Neural crest cell (in vitro differentiated cells): ENCODE measurements around the gene NSDHL. TPM values are rescaled to one million over a fixed set of nuclear protein-coding genes. Genes with fewer than 3 reads are reported as not detected.
A peak's percentile ranks its signal among the peaks of the same experiment; 100 is the strongest.
"Not testable (repeated sequence)": the region's sequence is repeated elsewhere in the genome, so short reads cannot be mapped to it uniquely, and the experiment has no call there.

ENCODE experiments used
- DNase-seq: peaks from one replicate; pipeline ENCODE4 v3.0.0; 2021; ENCODE audit warnings: low read depth, mixed read lengths, low spot score
- H3K27ac Mint-ChIP-seq: one replicate; pipeline ENCODE4 v1.8.0; 2021; ENCODE audit warnings: mild to moderate bottlenecking, mixed read lengths; ENCODE audit not compliant: unreplicated experiment
- H3K27me3 Mint-ChIP-seq: 2 replicates; pipeline ENCODE4 v1.8.0; 2021; ENCODE audit warnings: low read depth, mild to moderate bottlenecking, mixed read lengths
- H3K36me3 Mint-ChIP-seq: 2 replicates; pipeline ENCODE4 v1.8.0; 2021; ENCODE audit warnings: low read depth, mild to moderate bottlenecking, mixed read lengths
- H3K4me1 Mint-ChIP-seq: 2 replicates; pipeline ENCODE4 v1.8.0; 2021; ENCODE audit warnings: mixed read lengths
- H3K4me3 Mint-ChIP-seq: one replicate; pipeline ENCODE4 v1.8.0; 2021; ENCODE audit warnings: mild to moderate bottlenecking, mixed read lengths
- H3K9me3 Mint-ChIP-seq: 2 replicates; pipeline ENCODE4 v1.8.0; 2021; ENCODE audit warnings: mixed read lengths
- CTCF ChIP-seq: fragments of 200-600 bp; sonication (generic); conservative IDR thresholded peaks from 2 replicates; pipeline ENCODE4 v1.5.0; 2021; ENCODE audit warnings: antibody characterized with exemption, mild to moderate bottlenecking
- total RNA-seq: library from RNA; stranded (reverse); gene quantifications from 2 replicates; pipeline ENCODE4 v1.2.1, GENCODE V29; 2021

The NSDHL gene
- total RNA-seq, 1 donor from 2014 or later, result 49.6 TPM

- H3K4me1 Mint-ChIP-seq, result peaks cover 9% of the 10 kb centered on the region
- H3K4me3 Mint-ChIP-seq, result no peak overlapping the region
- no peaks in the 10 kb centered on the region for H3K9me3 Mint-ChIP-seq
- H3K27ac Mint-ChIP-seq, result no peak overlapping the region
- no peak for DNase-seq
- no peaks in the 10 kb centered on the region for H3K36me3 Mint-ChIP-seq
- no peak for TF ChIP-seq CTCF
- no peaks in the 10 kb centered on the region for H3K27me3 Mint-ChIP-seq
These were observed 77.6 kb downstream of the NSDHL start for GRCh38 chrX:152908486-152908885.

GRCh38 chrX:152910018-152910417 lies 79.2 kb downstream of the NSDHL start:
- H3K27me3 Mint-ChIP-seq, result not testable (repeated sequence)

GRCh38 chrX:152912106-152912505 lies 81.2 kb downstream of the NSDHL start:
- H3K27ac Mint-ChIP-seq, result no peak overlapping the region
- no peaks in the 10 kb centered on the region for H3K9me3 Mint-ChIP-seq
- H3K36me3 Mint-ChIP-seq, result no peaks in the 10 kb centered on the region

More at GRCh38 chrX:152910018-152910417, 79.2 kb downstream of the NSDHL start:
- peak overlapping the region; percentile 75 for H3K27ac Mint-ChIP-seq
- DNase-seq, H3K36me3 Mint-ChIP-seq, H3K4me1 Mint-ChIP-seq, H3K9me3 Mint-ChIP-seq, H3K4me3 Mint-ChIP-seq: not testable (repeated sequence)

GRCh38 chrX:152912641-152913040 lies 81.8 kb downstream of the NSDHL start:
- TF ChIP-seq CTCF, result no peak
- no peaks in the 10 kb centered on the region for H3K36me3 Mint-ChIP-seq
- H3K9me3 Mint-ChIP-seq, result no peaks in the 10 kb centered on the region
- H3K4me3 Mint-ChIP-seq, result no peak overlapping the region
- H3K27ac Mint-ChIP-seq, result no peak overlapping the region
- H3K27me3 Mint-ChIP-seq, result no peaks in the 10 kb centered on the region
- H3K4me1 Mint-ChIP-seq, result peaks cover under 1% of the 10 kb centered on the region
- no peak for DNase-seq

More at GRCh38 chrX:152912106-152912505, 81.2 kb downstream of the NSDHL start:
- H3K4me1 Mint-ChIP-seq, result peaks cover 6% of the 10 kb centered on the region
- no peak for TF ChIP-seq CTCF
- no peaks in the 10 kb centered on the region for H3K27me3 Mint-ChIP-seq
- DNase-seq, result no peak
- no peak overlapping the region for H3K4me3 Mint-ChIP-seq

GRCh38 chrX:152913346-152913745 lies 82.5 kb downstream of the NSDHL start:
- no peak for DNase-seq
- TF ChIP-seq CTCF, result no peak
- H3K4me1 Mint-ChIP-seq, result no peaks in the 10 kb centered on the region
- no peaks in the 10 kb centered on the region for H3K9me3 Mint-ChIP-seq
- no peaks in the 10 kb centered on the region for H3K27me3 Mint-ChIP-seq
- H3K36me3 Mint-ChIP-seq, result no peaks in the 10 kb centered on the region
- no peak overlapping the region for H3K4me3 Mint-ChIP-seq
- no peak overlapping the region for H3K27ac Mint-ChIP-seq

GRCh38 chrX:152913910-152914309 lies 83.0 kb downstream of the NSDHL start:
- no peak overlapping the region for H3K4me3 Mint-ChIP-seq
- H3K27ac Mint-ChIP-seq, result no peak overlapping the region
- TF ChIP-seq CTCF, result no peak
- H3K9me3 Mint-ChIP-seq, result no peaks in the 10 kb centered on the region
- DNase-seq, result no peak
- H3K4me1 Mint-ChIP-seq, result no peaks in the 10 kb centered on the region
- H3K36me3 Mint-ChIP-seq, result no peaks in the 10 kb centered on the region
- H3K27me3 Mint-ChIP-seq, result no peaks in the 10 kb centered on the region
